GM19468 (cell line): Measurements from ENCODE around the gene SEMA7A.
"Not testable (repeated sequence)": the region's sequence is repeated elsewhere in the genome, so short reads cannot be mapped to it uniquely, and the experiment has no call there.

ENCODE experiments used
- ATAC-seq: cut with Tn5 transposase; IDR thresholded peaks from one replicate; pipeline ENCODE4 v1.9.1; 2021; ENCODE audit warnings: mild to moderate bottlenecking, moderate library complexity, moderate number of reproducible peaks; ENCODE audit not compliant: unreplicated experiment; ENCODE audit errors: extremely low read depth

SEMA7A gene

GRCh38 chr15:74433592-74434262 is at the start of gene SEMA7A:
Gene SEMA7A, minus strand, starts transcription at chr15:74433958. Its CDS starts 40 bp downstream, at chr15:74433918.
- ATAC-seq = peak; percentile 45

GRCh38 chr15:74482661-74483060 is 48.9 kb upstream of the SEMA7A start:
- ATAC-seq = no peak

GRCh38 chr15:74480364-74480763 is 46.6 kb upstream of the SEMA7A start:
- not testable (repeated sequence) for ATAC-seq

- ATAC-seq = not testable (repeated sequence)
Observed at GRCh38 chr15:74471621-74472020, 37.9 kb upstream of the SEMA7A start.

- no peak for ATAC-seq
Observed at GRCh38 chr15:74470631-74471395, 37.1 kb upstream of the SEMA7A start.

GRCh38 chr15:74468341-74469032 is 34.7 kb upstream of the SEMA7A start:
- no peak for ATAC-seq

- ATAC-seq = no peak
Observed at GRCh38 chr15:74466570-74466969, 32.8 kb upstream of the SEMA7A start.

- no peak for ATAC-seq
Observed at GRCh38 chr15:74464897-74465296, 31.1 kb upstream of the SEMA7A start.

- no peak for ATAC-seq
Observed at GRCh38 chr15:74464216-74464615, 30.5 kb upstream of the SEMA7A start.

GRCh38 chr15:74463634-74464033 is 29.9 kb upstream of the SEMA7A start:
- no peak for ATAC-seq

GRCh38 chr15:74461847-74462511 is 28.2 kb upstream of the SEMA7A start:
- ATAC-seq = no peak

- ATAC-seq = peak; percentile 86
Observed at GRCh38 chr15:74460871-74461846, 27.4 kb upstream of the SEMA7A start, which contains the start of gene UBL7. Gene UBL7, minus strand, starts transcription at chr15:74461160. Its CDS starts 2,293 bp downstream, at chr15:74458867.

GRCh38 chr15:74460298-74460697 is 26.5 kb upstream of the SEMA7A start:
- no peak for ATAC-seq

GRCh38 chr15:74459798-74460197 is 26.0 kb upstream of the SEMA7A start:
- not testable (repeated sequence) for ATAC-seq

- no peak for ATAC-seq
Observed at GRCh38 chr15:74458473-74458872, 24.7 kb upstream of the SEMA7A start.

GRCh38 chr15:74457036-74457435 is 23.3 kb upstream of the SEMA7A start:
- not testable (repeated sequence) for ATAC-seq

- no peak for ATAC-seq
Observed at GRCh38 chr15:74454764-74455500, 21.2 kb upstream of the SEMA7A start.

GRCh38 chr15:74453925-74454763 is 20.4 kb upstream of the SEMA7A start:
- ATAC-seq = no peak
